NCI-H748 (cell line): Measurements from ENCODE around the gene PTPN22.

Experiments
- DNase-seq: peaks from one replicate; lab custom pipeline; 2025; ENCODE audit not compliant: unreplicated experiment; lab: John Stamatoyannopoulos, UW

Gene PTPN22

GRCh38 chr1:113765306-113766230 lies 105.9 kb downstream of the PTPN22 start:
- no peak for DNase-seq
